ENCODE results near the gene RAI14. TPM values are rescaled to one million over a fixed set of nuclear protein-coding genes. Genes with fewer than 3 reads are reported as not detected.

The RAI14 gene
- total and polyA plus RNA-seq, 2 donors (not counting 3 experiments of a cell fraction or from before 2014, with no cell fraction given) = 114 to 369 TPM

DNA sequence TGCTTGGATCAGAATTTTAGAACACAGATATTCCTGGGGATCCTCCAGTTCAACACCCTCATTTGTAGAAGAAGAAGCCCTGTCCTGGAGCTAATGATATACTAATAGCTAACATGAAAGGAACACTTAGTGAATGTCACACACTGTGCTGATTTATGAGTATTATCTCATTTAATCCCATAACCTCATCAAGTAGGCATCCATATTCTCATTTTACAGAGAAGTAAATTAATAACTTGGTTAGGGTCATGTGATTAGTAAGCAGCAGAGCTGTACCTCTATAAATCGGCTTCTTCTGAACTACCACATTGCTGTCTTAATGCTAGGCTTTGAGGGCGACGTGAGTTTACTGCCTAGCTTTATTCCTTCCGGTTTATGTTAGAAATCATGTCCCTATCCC, 188.9 kb downstream of the RAI14 start:
- H2AFZ ChIP-seq (ENCODE audit: low read depth, low read length) = no peak overlapping the region

More for the DNA sequence above, 188.9 kb downstream of the RAI14 start:
- Histone ChIP-seq H3K4me1 (ENCODE audit: control insufficient read depth, extremely low read depth, insufficient read depth, low read length) (no peaks in the 10 kb centered on the region), H3K36me3 (ENCODE audit: control insufficient read depth in 2 of 2, extremely low read depth in 1 of 2, insufficient read depth in 2 of 2, low read length in 2 of 2) (no peaks in the 10 kb centered on the region), H3K27me3 (ENCODE audit: control insufficient read depth in 2 of 2, insufficient read depth in 2 of 2, low read length in 2 of 2) (peaks cover 3 to 5% of the 10 kb centered on the region in 2 experiments), H3K27ac (ENCODE audit: insufficient read depth, low read depth, low read length) (no peak overlapping the region), H3K4me2 (ENCODE audit: insufficient read depth, low read length) (no peak overlapping the region), H3K9ac (replicated peaks; ENCODE audit: extremely low read depth, insufficient read depth, low read length) (no peak overlapping the region), H4K20me1 (replicated peaks; ENCODE audit: control insufficient read depth, extremely low read depth, insufficient read depth, low read length) (no peaks in the 10 kb centered on the region), H3K79me2 (ENCODE audit: control insufficient read depth, insufficient read depth, low read length) (no peaks in the 10 kb centered on the region), H3K9me3 (replicated peaks; ENCODE audit: control insufficient read depth, insufficient read depth, low read length) (no peaks in the 10 kb centered on the region), H3K4me3 (replicated peaks in 1 of 3; ENCODE audit: insufficient read depth in 1 of 3, low read depth in 1 of 3, low read length in 3 of 3) (no peak overlapping the region), H3K9me1 (replicated peaks; ENCODE audit: control insufficient read depth, extremely low read depth, insufficient read depth, low read length) (no peaks in the 10 kb centered on the region)
- dilution Hi-C loops (cut with MboI; ENCODE audit: extremely low pct_ligation_motif_present, low sequenced_read_pairs) = no loop called here
- DNase-seq (ENCODE audit: low read depth, low spot score) = no peak
- intact Hi-C loops (cut with micrococcal nuclease) = no loop called here
- FAIRE-seq = peak; percentile 33
- ChIA-PET POLR2A (no interaction called here), CTCF (interaction anchor here (1.1 to 1.2 kb wide), 2 partner anchors 9 to 370 kb away, joined by 3 to 5 read pairs; no protein-coding TSS in a partner anchor)
- no TSS peak for BruUV-seq (replicated peaks)
- TF ChIP-seq POLR2A (IDR thresholded peaks at IDR 0.05; ENCODE audit: low read depth, low read length) (no peak), CTCF (IDR thresholded peaks at IDR 0.05; ENCODE audit: extremely low read depth in 1 of 2, insufficient read depth in 1 of 2, low read depth in 1 of 2, low read length in 2 of 2) (no peak), GATA2 (IDR thresholded peaks at IDR 0.05; ENCODE audit: insufficient read depth, insufficient read length, low read depth, low read length) (no peak), MYC (IDR thresholded peaks at IDR 0.05; ENCODE audit: low read depth, low read length) (no peak), EZH2 (IDR thresholded peaks at IDR 0.05; ENCODE audit: borderline replicate concordance, low read depth, low read length, severe bottlenecking) (no peak), FOS (IDR thresholded peaks at IDR 0.05; ENCODE audit: borderline replicate concordance, insufficient read depth, low read length) (no peak), POLR2AphosphoS5 (IDR thresholded peaks at IDR 0.05; ENCODE audit: insufficient read depth, low read depth, low read length) (no peak), JUN (IDR thresholded peaks at IDR 0.05; ENCODE audit: borderline replicate concordance, insufficient read depth, insufficient read length, low read depth) (no peak)
- TF ChIP-seq, protein P1, sequence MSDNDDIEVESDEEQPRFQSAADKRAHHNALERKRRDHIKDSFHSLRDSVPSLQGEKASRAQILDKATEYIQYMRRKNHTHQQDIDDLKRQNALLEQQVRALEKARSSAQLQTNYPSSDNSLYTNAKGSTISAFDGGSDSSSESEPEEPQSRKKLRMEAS (IDR thresholded peaks at IDR 0.05; ENCODE audit: insufficient read depth, insufficient read length) = no peak

All from endothelial cell of umbilical vein (primary cell).